HG02884 (cell line): ENCODE data around the gene CDKN2AIPNL.
"Not testable (repeated sequence)": the region's sequence is repeated elsewhere in the genome, so short reads cannot be mapped to it uniquely, and the experiment has no call there.

Source experiments
- ATAC-seq: cut with Tn5 transposase; IDR thresholded peaks from one replicate; pipeline ENCODE4 v1.9.1; 2021; ENCODE audit warnings: mild to moderate bottlenecking, moderate library complexity; ENCODE audit not compliant: unreplicated experiment

CDKN2AIPNL gene

DNA sequence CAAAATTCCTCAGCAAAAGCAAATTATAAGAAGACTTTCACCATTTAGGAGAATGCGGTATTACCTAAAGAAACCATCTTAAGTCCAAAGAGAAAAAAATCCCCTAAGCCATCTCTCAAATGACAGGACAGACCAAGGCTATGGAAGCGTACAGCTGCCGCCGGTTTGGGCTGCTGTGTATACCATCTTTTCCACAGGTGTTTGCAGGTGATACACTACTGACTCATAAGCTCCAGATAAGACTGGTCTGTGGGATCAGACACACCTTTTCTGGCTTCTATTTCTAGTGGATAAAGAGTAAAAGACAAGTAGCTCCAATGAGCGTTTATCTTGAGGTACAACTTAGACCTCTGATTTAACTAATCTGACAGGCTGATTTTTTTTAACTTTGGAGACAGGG lies 7.7 kb downstream of the CDKN2AIPNL start:
- ATAC-seq = no peak

- no peak for ATAC-seq
Measured at GRCh38 chr5:134398609-134399155, 13.0 kb downstream of the CDKN2AIPNL start.

DNA sequence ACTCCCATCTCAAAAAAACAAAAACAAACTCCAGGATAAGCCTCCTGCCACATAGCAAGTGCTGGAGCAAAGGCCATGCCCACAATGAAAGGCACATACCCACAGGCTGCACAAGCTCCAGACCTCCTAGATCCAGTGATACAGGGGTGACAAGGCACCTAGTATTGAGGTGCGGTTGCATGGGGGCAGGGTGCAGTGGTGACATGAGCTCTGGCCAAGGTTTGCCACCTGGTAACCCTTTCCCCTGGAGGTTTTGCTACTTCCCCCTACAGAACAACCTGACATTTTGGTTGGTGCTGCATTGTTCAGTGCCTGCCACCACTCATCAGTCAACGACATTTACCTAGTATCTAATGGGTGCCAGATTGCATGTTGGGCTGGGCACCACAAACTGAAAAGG lies 14.5 kb downstream of the CDKN2AIPNL start:
- no peak for ATAC-seq

DNA sequence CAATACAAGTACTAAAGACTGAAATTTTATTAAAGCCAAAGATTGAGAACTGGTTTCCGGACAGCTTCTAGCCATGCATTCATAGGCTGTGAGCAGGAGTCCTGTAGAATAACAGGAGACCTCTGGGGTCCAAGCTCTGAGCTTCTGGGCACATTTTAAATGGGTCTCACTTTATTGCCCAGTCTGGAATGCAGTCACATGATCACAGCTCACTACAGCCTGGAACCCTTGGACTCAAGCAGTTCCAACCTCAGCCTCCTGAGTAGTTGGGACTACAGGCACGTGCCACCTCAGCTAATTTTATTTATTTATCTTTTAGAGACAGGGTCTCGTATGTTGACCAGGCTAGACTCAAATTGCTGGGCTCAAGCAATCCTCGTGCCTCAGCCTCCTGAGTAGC lies 15.4 kb downstream of the CDKN2AIPNL start:
- ATAC-seq = no peak

GRCh38 chr5:134394932-134395331 lies 16.7 kb downstream of the CDKN2AIPNL start:
- no peak for ATAC-seq

- ATAC-seq = no peak
Measured at GRCh38 chr5:134392301-134392700, 19.4 kb downstream of the CDKN2AIPNL start.

DNA sequence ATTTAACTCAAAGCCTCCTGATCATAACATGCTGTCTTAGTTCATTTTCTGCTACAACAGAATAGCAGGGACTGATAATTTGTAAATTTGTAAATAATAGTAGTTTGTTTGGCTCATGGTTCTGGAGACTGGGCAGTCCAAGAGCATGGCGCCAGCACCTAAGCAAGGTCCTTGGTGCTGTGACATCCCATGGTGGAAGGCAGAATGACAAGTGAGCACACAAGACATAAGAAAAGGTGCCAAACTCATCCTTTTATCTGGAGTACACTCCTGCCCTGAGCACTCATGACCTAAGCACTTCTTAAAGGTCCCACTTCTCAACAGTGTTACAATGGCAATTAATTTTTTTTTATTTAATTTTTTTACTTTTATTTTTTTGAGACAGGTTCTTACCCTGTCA lies 24.2 kb downstream of the CDKN2AIPNL start:
- ATAC-seq = no peak

DNA sequence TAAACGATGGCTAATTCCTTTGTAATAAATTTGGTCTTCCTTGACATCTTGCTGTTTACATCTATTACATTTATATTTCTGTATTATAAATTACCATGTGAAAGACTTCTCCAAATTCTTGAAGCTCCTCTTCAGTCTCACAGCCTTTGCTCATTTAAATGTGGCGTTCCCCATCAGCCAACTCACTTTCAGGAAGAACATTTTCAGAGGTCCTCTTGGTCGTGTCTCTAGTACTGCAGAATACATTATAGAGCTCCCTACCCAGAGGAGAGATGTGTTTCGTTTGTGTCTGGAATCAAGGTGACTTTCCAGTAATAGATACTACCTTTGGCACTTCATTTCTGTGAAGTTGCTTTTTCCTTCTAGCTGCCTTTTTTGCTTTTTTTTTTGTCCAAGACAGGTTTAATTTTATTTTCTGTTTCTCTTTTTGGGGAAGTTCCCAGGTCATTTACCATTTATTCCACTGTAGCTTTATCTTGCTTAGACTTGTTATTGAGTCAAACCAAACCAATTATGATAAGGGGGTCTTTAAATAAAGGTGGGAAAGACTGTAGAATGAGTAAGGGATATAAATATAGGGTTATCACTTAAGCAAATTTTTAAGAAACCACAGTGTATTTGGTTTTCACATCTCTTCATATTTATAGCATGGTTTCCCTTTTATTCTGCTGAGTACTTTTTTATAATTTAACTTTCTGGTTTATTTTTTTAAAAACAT lies 27.5 kb downstream of the CDKN2AIPNL start:
- no peak for ATAC-seq

GRCh38 chr5:134382204-134382603 lies 29.5 kb downstream of the CDKN2AIPNL start:
- not testable (repeated sequence) for ATAC-seq

- no peak for ATAC-seq
Measured at GRCh38 chr5:134380346-134380745, 31.3 kb downstream of the CDKN2AIPNL start.

DNA sequence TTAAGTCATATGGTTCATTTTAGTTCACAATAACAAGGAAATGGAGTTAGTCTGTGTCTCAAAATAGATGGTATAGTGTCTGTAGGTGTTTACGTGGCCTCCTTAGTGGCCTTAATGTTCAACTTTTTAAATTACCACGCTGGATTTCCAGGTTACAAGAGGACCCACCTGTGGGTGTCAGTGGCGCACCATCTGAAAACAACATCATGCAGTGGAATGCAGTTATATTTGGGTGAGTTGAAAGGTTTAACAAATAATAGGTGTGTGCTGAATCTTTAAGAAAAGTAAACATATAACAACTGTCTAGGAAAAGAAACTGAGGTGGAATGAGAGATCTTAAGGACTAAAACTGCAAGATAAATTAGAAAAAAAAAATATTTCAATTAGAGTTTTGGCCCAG lies 37.4 kb downstream of the CDKN2AIPNL start:
- ATAC-seq = no peak

DNA sequence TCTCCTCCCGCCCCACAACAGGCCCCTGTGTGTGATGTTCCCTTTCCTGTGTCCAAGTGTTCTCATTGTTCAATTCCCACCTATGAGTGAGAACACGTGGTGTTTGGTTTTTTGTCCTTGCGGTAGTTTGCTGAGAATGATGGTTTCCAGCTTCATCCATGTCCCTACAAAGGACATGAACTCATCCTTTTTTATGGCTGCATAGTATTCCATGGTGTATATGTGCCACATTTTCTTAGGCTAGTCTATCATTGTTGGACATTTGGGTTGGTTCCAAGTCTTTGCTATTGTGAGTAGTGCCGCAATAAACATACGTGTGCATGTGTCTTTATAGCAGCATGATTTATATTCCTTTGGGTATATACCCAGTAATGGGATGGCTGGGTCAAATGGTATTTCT lies 38.0 kb downstream of the CDKN2AIPNL start:
- ATAC-seq = not testable (repeated sequence)

GRCh38 chr5:134371834-134372340 lies 39.8 kb downstream of the CDKN2AIPNL start:
- ATAC-seq = no peak

DNA sequence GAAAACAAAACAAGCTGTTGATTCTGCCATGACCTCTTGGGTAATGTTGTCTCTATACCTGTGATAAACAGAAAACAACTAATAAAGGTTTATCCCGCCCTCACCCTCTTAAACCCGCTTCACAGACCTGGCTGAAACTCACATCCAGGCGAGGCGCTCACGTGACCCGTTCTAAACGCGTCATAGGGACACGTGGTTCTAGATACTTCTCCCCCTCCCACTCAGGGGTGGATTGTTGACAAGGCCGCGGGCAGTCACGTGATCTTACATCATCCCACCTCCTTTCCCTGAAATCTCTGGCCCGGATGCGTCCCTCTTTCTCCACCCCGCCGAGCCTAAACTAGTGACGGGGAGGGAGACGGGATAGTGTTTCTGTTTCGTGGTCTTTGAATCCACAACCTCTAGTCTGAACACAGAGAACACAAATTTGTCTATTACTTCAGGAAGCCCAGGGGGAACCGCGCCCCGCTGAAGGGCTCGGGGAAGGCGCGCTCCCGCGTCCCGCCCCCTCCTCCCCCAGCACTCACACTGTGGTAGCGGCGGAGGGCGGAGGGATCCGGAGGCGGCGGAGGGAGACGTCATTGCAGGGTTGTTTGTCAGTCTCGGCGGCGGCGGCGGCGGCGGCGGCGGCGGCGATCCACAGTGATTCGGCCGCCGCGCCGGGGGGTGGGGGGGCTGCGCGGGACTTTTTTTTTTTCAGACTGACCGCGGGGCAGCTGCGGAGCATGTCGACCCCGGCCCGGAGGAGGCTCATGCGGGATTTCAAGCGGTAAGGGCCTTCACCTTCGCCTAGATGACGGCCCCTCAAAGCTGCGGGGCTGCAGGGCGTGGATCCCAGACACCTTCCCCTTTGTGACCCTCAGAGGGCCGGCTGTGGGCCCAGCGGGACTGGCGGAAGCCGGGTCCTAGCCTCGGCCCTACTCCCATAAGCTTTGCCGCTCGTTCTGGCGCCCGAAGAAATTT lies 40.5 kb downstream of the CDKN2AIPNL start, which contains the start of gene UBE2B:
UBE2B (plus strand) TSS at position 699 of the 963 bp plus-strand sequence; CDS start at position 726, 27 bp downstream.
- peak; percentile 71 for ATAC-seq

DNA sequence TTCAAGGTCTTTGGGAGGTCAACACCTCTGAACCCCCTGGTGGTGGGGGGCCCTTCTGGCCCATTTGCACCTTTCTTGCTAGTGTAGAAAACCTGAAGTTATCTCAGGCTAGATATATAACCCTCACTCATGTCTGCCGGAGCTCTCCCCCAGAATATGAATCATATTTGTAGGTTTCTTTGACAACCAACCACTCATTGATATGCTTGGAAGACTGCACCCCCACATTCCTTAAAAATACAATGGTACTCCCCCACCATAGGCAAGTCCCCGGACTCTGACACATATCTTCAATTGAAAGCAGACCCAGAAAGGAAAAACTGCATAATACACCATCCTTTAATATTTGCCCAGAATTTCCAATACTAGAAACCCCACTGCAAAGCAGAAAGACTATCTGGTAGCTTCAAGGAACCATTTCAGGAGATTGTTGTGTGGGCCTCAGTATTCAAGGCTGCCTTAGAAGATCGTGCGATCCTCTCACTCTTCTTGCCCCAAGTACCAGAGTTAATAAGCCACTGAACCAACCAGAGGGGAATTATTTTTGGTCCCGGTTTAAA lies 41.3 kb downstream of the CDKN2AIPNL start:
- peak; percentile 1 for ATAC-seq

- ATAC-seq = no peak
Measured at GRCh38 chr5:134365604-134366003, 46.1 kb downstream of the CDKN2AIPNL start.

DNA sequence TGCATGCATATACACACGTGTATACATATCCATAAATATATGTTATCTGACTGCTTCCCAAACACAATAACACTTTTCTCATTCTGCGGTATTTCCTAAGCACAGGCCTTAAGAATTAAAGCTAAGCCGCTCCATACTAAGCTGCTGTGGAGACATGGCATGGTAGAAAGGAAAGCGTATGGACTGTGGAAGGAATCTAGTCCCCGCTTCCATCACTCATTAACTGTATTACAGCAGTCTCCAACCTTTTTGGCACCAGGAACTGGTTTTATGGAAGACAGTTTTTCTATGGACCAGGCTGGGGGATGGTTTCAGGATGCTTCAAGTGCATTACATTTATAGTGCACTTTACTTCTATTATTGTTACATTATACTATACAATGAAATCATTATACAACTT lies 56.0 kb downstream of the CDKN2AIPNL start:
- no peak for ATAC-seq
